ENCODE data around the gene ZNRD2.

The ZNRD2 gene

DNA sequence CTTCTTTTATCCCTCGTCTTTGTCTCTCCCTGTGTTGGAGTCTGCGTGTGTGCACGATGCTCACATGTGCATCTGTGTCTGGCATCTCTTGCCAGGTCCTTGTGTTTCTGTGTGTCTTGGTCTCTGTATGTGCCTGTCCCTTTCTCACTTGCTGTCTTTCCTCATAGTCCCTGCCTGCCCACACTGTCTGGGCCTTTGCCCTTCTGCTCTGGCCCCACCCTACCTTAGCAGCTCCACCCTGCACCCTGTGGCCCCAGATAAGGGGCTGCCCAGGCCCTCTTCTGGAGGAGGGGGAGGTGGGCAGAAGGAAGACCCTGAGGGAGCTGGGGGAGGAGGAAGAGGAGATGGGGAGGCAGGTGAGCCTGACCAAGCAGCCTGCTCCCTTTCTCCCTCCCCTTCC is 8.4 kb downstream of the ZNRD2 start:
- H3K4me3 ChIP-seq (ENCODE audit: control insufficient read depth, low read depth, low read length), result no peak overlapping the region
- no peak for DNase-seq (ENCODE audit: low read depth)
- no peak for TF ChIP-seq CTCF (IDR thresholded peaks at IDR 0.05; ENCODE audit: control insufficient read depth, insufficient read depth, low read depth, low read length, missing control alignments)

- TF ChIP-seq CTCF (IDR thresholded peaks at IDR 0.05; ENCODE audit: control insufficient read depth, insufficient read depth, low read depth, low read length, missing control alignments), result no peak
- no peak for DNase-seq (ENCODE audit: low read depth)
- H3K4me3 ChIP-seq (ENCODE audit: control insufficient read depth, low read depth, low read length), result no peak overlapping the region
These were observed 9.0 kb downstream of the ZNRD2 start for GRCh38 chr11:65579291-65579690.

DNA sequence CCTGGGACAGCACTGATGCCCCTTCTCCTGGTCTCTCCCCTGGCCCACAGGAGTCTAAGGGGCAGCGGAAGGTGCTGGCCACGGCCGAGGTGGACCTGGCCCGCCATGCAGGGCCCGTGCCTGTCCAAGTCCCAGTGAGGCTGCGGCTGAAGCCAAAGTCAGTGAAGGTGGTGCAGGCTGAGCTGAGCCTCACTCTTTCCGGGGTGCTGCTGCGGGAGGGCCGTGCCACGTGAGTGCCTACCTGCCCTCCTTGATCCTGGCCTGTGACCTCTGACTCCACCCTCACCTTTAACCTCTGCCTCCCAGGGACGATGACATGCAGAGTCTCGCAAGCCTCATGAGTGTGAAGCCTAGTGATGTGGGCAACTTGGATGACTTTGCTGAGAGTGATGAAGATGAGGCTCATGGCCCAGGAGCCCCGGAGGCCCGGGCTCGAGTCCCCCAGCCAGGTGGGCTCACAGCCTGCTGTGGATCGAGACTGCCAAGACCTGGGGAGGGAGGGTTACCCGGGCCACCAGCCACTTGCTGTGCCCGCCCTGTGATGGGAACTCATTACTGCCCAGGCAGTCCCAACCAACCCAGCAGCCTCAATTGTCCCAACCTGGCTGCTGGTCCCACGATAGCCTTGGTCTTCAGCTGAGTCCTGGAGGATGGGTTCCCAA is 9.9 kb downstream of the ZNRD2 start:
- no peak for DNase-seq (ENCODE audit: low read depth)
- TF ChIP-seq CTCF (IDR thresholded peaks at IDR 0.05; ENCODE audit: control insufficient read depth, insufficient read depth, low read depth, low read length, missing control alignments), result no peak
- H3K4me3 ChIP-seq (ENCODE audit: control insufficient read depth, low read depth, low read length), result no peak overlapping the region

DNA sequence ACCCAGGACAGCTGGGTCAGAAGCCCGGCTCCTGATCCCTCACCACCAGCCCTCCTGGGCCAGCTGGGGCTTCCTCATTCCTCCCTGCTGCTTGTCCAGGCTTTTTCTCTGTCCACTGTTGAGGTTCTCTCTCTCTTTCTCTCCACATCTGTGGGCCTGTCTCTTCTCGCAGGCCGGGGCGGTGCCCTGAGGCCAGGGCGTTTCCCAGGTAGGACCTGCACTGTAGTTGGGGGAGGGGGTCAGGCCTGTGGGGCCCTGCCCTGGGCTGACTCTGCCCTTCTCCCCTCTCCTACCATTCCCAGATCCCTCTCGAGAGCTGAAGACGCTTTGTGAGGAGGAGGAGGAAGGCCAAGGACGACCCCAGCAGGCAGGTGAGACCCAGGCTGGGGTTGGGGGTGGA is 10.5 kb downstream of the ZNRD2 start:
- TF ChIP-seq CTCF (IDR thresholded peaks at IDR 0.05; ENCODE audit: control insufficient read depth, insufficient read depth, low read depth, low read length, missing control alignments), result no peak
- no peak overlapping the region for H3K4me3 ChIP-seq (ENCODE audit: control insufficient read depth, low read depth, low read length)
- DNase-seq (ENCODE audit: low read depth), result no peak

DNA sequence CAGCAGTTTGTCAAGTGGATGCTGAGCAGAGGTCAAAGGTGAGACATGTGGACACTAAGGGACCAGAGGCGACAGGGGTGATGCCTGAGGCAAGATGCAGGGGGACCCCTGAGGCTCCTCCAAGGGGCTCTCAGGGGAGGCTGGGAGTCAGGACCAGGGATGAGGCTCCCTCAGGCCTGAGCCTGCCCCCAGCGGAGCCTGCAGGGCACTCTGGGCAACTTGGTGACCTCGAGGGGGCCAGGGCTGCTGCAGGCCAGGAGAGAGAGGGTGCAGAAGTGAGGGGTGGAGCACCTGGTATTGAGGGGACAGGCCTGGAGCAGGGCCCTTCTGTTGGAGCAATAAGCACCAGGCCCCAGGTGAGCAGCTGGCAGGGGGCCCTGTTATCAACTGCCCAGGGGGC is 11.7 kb downstream of the ZNRD2 start:
- no peak for TF ChIP-seq CTCF (IDR thresholded peaks at IDR 0.05; ENCODE audit: control insufficient read depth, insufficient read depth, low read depth, low read length, missing control alignments)
- DNase-seq (ENCODE audit: low read depth), result no peak
- H3K4me3 ChIP-seq (ENCODE audit: control insufficient read depth, low read depth, low read length), result no peak overlapping the region

- TF ChIP-seq CTCF (IDR thresholded peaks at IDR 0.05; ENCODE audit: control insufficient read depth, insufficient read depth, low read depth, low read length, missing control alignments), result no peak
- H3K4me3 ChIP-seq (ENCODE audit: control insufficient read depth, low read depth, low read length), result no peak overlapping the region
- DNase-seq (ENCODE audit: low read depth), result no peak
These were observed 13.3 kb downstream of the ZNRD2 start for GRCh38 chr11:65583589-65583988.

DNA sequence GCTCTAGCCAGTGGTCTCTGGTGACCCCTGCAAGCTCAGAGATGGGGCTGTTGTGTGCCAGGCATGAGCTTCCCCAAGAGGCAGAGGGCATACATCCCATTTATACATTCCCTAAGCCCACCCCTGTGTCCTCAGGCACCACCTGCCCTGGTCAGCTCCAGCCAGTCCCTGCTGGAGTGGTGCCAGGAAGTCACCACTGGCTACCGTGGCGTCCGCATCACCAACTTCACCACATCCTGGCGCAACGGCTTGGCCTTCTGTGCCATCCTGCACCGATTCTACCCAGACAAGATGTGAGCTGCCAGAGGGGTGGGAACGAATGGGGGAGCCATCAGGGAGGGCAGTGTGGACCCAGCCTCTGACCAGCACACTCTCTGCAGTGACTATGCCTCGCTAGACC is 13.8 kb downstream of the ZNRD2 start:
- H3K4me3 ChIP-seq (ENCODE audit: control insufficient read depth, low read depth, low read length), result no peak overlapping the region
- TF ChIP-seq CTCF (IDR thresholded peaks at IDR 0.05; ENCODE audit: control insufficient read depth, insufficient read depth, low read depth, low read length, missing control alignments), result no peak
- no peak for DNase-seq (ENCODE audit: low read depth)
